Tibial nerve (tissue), 3 donors: ENCODE measurements around the gene CLTCL1.

ENCODE experiments used
- POLR2A ChIP-seq, 2 donors: fragments of 450-650 bp; IDR thresholded peaks; one replicate each; pipeline ENCODE4 v1.6.1; 2017; ENCODE audit warnings: antibody characterized with exemption in 2 of 2, mild to moderate bottlenecking in 2 of 2, moderate library complexity in 2 of 2
- TF ChIP-seq, protein P1 (sequence below), 5 experiments: fragments of 200-600 bp in 3 of 5; fragments of 450-650 bp in 2 of 5; sonication (generic) in 3 of 5; IDR thresholded peaks; one replicate each; pipeline ENCODE4 v1.5.1; 2016 to 2019; ENCODE audit warnings: antibody characterized with exemption in 5 of 5, mild to moderate bottlenecking in 3 of 5, moderate library complexity in 2 of 5

DNA sequence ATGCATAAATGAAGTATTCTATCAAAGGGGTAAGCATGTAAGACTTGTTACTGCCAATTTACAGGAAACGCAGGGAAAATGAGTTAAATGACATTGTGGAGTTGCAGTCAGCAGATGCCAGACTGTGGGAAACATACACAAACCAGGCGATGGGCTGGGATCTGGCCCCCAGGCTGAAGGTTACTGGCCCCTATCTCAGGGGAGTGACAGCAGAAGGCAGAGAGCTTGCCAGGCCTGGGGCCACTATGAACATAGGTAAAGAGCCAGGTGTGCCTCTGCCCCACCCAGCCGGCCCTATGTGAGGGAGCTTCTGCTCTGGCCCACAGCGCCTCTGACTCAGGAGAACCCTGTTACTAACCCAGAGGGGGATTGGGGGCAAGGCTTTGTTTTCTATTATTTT, 86.9 kb downstream of the CLTCL1 start:
- no peak for TF ChIP-seq POLR2A (IDR thresholded peaks at IDR 0.05)
- TF ChIP-seq, protein P1, sequence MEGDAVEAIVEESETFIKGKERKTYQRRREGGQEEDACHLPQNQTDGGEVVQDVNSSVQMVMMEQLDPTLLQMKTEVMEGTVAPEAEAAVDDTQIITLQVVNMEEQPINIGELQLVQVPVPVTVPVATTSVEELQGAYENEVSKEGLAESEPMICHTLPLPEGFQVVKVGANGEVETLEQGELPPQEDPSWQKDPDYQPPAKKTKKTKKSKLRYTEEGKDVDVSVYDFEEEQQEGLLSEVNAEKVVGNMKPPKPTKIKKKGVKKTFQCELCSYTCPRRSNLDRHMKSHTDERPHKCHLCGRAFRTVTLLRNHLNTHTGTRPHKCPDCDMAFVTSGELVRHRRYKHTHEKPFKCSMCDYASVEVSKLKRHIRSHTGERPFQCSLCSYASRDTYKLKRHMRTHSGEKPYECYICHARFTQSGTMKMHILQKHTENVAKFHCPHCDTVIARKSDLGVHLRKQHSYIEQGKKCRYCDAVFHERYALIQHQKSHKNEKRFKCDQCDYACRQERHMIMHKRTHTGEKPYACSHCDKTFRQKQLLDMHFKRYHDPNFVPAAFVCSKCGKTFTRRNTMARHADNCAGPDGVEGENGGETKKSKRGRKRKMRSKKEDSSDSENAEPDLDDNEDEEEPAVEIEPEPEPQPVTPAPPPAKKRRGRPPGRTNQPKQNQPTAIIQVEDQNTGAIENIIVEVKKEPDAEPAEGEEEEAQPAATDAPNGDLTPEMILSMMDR (IDR thresholded peaks at IDR 0.05) = no peak
